GM04503 (cell line): ENCODE measurements around the gene ALDH3A1.

Experiments
- DNase-seq: peaks from one replicate; pipeline ENCODE4 v3.0.0-alpha.2; 2012; ENCODE audit warnings: low read depth

The ALDH3A1 gene

DNA sequence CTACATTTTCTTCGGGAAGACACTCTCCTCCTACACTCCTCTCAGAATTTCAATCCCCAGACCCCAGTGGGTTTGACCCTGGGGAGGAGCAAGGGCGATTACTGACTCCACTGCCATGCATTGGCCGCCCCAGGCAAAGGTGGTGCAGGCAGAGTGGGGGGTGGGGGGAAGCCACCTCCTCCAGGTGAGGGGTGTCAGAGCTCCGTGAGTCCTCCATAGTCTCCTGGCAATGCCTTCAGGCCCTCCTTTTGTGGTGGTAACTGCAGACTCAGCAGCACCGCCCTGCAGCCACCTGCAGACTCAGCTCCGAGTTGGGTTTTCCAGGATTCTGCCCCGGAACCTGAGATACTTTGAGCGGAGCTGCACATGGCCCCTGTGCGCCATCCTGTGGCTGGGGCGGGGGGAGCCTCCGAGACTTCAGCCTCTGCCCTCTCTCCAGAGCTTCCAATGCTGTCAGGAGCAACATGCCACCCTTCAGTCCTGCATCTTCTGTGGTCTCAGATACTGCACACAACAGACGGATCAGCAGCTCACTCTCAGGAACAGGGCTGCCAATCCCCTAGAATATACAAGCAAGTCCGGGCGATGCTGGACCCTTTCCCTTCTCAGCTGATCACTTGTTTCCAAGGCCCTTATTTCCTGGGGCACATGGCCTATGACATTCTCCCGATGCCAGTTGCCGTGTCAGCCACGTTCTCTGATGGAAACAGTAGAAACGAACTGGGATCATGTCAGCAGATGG is 29.3 kb downstream of the ALDH3A1 start:
- no peak for DNase-seq

GRCh38 chr17:19718041-19718612 is 30.0 kb downstream of the ALDH3A1 start:
- DNase-seq, result no peak

DNA sequence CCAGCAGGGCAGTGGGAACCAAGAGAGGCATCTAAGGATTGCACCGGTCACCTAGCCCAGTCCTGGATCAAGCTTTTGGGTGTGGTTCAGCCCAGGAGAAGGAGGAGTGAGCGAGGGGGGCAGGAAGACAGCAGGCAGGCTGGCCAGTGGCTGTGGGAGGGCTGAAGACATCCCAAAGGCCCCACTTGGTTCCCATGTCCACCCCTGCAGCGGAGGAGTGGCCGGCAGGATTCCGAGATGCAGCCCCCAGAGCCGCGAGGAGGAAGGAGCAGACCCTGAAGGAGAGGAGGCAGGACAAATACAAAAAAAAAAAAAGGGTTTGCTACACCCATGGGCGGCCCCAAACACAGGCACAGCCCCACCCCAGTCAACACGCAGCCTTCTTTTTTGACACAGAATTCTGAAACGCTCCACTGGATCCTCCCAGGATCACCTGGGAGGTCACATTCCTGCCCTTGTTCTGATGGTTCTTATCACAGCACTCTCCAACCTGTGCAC is 30.6 kb downstream of the ALDH3A1 start:
- no peak for DNase-seq

GRCh38 chr17:19717031-19717360 is 31.1 kb downstream of the ALDH3A1 start:
- no peak for DNase-seq

DNA sequence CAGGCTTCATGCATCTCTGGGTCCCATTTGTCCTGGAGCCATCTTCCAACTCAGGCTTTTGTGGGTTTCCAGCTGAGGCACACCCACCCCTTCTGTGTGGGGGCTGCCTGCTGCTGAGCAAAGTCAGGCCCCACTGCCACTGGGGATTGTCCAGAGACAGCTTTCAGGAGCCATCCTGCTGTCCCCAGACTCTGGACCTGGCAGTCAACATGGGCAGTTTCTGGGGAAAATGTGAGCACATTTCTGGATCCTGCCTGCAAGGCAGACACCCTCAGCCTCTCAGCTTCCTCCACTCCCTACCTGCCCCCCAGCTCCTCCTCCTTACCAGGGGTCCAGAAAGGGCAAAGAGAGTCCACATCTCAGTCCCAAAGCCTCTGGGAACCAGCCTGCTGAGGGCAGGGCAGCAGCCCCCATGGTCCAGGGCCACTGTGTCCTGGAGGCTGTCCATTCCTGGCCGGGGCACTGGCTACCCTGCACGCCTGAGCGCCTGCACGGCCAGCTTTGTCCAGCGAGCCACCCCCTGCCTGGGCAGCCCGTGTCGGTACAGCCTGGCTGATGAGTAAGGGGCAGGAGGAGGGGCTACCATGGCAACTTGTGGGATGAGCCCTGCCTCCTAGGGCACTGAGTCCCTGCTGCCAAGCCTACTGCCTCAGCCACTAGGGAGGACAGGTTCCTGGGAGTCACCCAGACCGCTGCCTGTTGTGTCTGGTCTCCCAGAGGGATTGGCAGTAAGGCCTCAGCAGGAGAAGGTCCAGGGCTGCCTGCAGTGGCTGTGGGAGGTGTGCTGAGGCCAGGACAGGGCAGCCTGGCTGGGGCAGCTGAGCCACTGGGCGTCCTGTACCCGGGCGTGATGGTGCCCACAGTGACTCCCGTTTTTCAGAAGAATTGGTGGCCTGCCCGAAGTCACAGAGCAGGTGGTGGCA is 31.7 kb downstream of the ALDH3A1 start, which contains the start of gene SLC47A2:
SLC47A2 (minus strand) TSS at position 477 of the 923 bp plus-strand sequence; CDS start at position 448, 29 bp downstream.
- no peak for DNase-seq

DNA sequence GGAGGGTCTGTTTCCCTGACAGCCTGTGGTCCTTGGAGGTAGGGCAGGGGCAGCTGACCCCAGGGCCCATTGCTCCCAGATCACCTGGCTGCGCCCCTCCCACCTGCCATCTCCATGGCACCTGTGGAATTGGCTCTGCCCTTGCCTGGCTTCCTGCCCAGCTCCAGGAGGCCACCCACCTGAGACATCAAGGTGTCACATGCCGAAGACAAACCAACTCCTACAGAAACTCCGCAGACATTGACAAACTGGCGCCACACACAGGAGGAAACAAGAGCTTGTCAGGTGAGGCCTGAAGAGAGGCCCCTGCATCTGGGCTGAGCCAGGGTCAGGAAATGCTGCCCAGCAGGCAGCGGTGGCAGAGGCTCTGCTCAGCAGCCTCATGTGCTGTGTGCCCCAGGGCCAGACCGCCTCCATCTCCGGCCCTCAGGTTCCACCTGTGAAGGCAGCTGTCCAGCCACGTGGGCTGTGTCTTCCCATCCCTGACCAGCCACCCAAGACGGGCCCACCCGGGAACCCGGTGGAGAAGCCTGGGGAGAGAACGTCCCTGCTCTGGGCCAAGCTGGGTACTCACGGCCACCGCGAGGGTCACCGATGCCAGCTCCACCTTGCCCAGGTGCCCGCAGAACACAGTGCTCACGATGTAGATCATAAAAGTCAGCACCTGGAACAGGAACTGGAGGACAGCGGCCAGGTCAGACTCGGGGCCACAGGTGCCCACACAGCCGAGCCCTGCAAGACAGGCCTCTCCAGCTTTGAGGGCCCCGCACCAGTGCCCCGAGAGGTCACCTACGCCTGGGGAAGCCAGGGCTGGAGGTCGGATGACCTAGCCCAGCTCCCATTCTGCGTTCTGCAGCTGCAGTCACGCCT is 33.3 kb downstream of the ALDH3A1 start:
- DNase-seq, result no peak

- no peak for DNase-seq
These were observed 34.2 kb downstream of the ALDH3A1 start for GRCh38 chr17:19713901-19714361.

- DNase-seq, result no peak
These were observed 34.6 kb downstream of the ALDH3A1 start for GRCh38 chr17:19713462-19713861.

DNA sequence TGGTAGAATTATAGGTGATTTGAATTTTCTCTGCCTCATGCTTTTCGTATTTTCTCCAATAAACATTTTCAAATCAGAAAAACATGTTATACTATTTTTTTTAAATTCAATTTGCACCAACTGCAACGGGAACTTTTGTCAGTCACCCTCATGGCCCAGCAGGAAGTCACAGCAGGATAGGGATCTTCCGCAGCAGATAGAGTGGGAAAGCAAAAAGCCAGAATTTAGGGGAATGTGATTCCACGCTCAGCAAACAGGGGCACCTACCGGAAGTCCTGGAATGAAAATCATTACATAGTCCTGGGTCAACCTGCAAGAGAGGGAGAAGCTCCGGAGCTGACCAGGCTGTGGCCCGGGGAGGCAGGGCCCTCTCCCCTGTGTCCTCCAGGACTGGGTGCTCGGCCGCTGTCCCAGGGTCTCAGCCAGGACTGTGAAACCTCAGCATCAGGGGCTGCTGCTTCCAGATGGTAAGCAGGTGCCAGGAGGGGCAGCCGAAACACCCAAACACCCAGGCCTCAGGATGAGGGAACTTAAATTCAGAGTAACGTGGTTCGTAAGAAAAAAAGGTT is 35.6 kb downstream of the ALDH3A1 start:
- no peak for DNase-seq

GRCh38 chr17:19709841-19710240 is 38.3 kb downstream of the ALDH3A1 start:
- DNase-seq, result no peak

GRCh38 chr17:19708431-19709175 is 39.5 kb downstream of the ALDH3A1 start:
- no peak for DNase-seq

GRCh38 chr17:19707728-19708221 is 40.3 kb downstream of the ALDH3A1 start:
- DNase-seq, result no peak

- DNase-seq, result no peak
These were observed 41.0 kb downstream of the ALDH3A1 start for GRCh38 chr17:19706791-19707727.

DNA sequence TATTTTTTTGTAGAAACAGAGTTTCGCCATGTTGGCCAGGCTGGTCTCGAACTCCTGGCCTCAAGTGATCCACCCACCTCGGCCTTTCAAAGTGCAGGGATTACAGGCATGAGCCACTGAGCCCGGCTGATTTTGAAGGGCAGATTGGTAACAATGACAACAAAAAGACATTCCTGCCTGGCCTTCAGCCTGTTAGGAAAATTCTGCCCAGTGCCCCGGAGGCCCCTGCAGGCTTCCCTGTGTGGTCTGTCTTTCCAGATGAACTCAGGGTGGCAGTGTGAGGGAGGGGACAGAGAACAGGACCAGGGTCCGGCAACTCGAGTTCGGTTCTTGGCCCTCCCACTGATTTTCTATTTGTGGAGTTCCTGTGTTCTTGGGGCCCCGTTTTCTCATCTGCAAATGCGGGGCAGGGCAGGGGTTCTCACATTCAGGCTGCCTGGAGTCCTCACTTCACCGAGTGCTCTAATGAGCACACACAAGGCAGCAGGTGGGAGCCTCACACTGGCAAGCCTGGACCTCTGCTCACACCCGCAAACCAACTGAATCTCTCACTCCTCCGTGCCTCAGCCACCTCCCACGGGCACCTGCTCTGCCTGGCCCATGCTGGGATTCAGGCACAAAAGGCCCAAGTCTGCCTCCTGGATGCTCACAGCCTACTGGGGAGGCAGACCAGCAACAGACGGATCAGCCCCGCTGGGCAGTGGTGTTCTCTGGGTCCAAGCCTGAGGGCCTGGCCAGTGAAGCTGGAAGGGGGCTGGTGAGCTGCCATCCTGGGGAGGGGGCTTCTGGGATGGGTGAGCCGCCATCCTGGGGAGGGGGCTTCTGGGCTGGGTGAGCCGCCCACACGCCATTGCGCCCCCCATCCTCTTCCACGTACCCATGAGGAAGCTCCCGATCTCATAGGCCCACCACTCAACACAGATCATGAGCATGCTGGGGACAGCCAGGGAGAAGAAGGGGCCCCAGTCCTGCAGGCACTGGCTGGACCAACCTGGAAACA is 42.0 kb downstream of the ALDH3A1 start:
- no peak for DNase-seq

DNA sequence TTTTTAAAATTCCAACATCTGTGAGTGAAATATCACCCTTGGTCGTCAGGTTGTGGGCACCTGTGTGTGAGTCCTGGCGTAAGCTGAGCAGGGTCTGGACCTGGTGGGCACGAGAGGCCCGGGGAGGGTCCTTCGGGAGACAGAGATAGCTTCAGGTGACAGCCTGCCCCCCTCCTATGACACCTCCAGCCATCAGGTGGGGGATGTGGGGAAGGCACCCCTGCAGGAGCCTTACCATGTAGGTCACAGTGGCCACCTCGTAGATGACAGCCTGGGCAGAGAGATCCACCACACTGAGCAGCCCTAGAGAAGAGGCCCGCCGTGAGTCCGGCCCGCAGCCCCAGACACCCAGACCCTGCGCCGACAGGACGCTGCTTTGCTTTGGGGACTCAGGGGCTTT is 42.9 kb downstream of the ALDH3A1 start:
- DNase-seq, result no peak

GRCh38 chr17:19703828-19704613 is 44.1 kb downstream of the ALDH3A1 start:
- DNase-seq, result no peak
